Astrocyte (in vitro differentiated cells and primary cell): ENCODE results near the gene LYSMD2.

Experiments
- CTCF ChIP-seq: IDR thresholded peaks from 2 replicates; pipeline ENCODE4 v1.5.1; 2011; ENCODE audit warnings: low read depth, mild to moderate bottlenecking, inconsistent platforms, low read length, moderate library complexity; ENCODE audit not compliant: insufficient read depth
- EZH2 ChIP-seq: IDR thresholded peaks from 2 replicates; pipeline ENCODE4 v1.6.1; 2012; ENCODE audit warnings: mild to moderate bottlenecking, low read length, inconsistent platforms; ENCODE audit not compliant: insufficient read depth

GRCh38 chr15:51675234-51675633 is 62.2 kb downstream of the LYSMD2 start:
- no peak for TF ChIP-seq CTCF
- TF ChIP-seq EZH2: no peak
